B cell (primary cell): ENCODE measurements around the gene COL1A1. TPM values are rescaled to one million over a fixed set of nuclear protein-coding genes. Genes with fewer than 3 reads are reported as not detected.
A peak's percentile ranks its signal among the peaks of the same experiment; 100 is the strongest.

Experiments
- ATAC-seq: fragments of 200-7000 bp; cut with Tn5 transposase; one replicate; pipeline ENCODE4 v1.10.0; 2021; ENCODE audit warnings: low read depth, mild to moderate bottlenecking, moderate number of reproducible peaks, moderate library complexity
- CTCF ChIA-PET: fragments of 350-600 bp; sonication (Branson Sonifier 250); formaldehyde crosslinking; loops from one replicate; lab custom pipeline; 2021; ENCODE audit warnings: antibody characterized with exemption, inconsistent platforms; lab: Charles Lee
- POLR2A ChIA-PET: fragments of 350-600 bp; sonication (Branson Sonifier 250); formaldehyde crosslinking; loops from one replicate; lab custom pipeline; 2021; ENCODE audit warnings: antibody characterized with exemption; lab: Charles Lee
- DNase-seq: peaks from one replicate; pipeline ENCODE4 v3.0.0; 2013
- H2AFZ ChIP-seq: 2 replicates; pipeline ENCODE4 v1.6.1; 2012; ENCODE audit warnings: mild to moderate bottlenecking, low read depth, low read length; ENCODE audit not compliant: insufficient read depth, poor library complexity, severe bottlenecking
- H3K27ac ChIP-seq, 2 donors: 1 replicate in 1 of 2; 2 replicates in 1 of 2; pipeline ENCODE4 v1.5.1; 2012 to 2013; ENCODE audit warnings: low read length in 2 of 2, mild to moderate bottlenecking in 2 of 2, moderate library complexity in 1 of 2
- H3K27me3 ChIP-seq, 4 experiments: fragments of 200-600 bp in 1 of 4; sonication (generic) in 1 of 4; replicated peaks in 1 of 4; 1 replicate in 2 of 4; 2 replicates in 2 of 4; pipeline versions ENCODE4 v1.6.1 to v1.7.0; 2013 to 2016; ENCODE audit warnings: low read length in 3 of 4, mild to moderate bottlenecking in 2 of 4, mixed read lengths in 1 of 4, moderate library complexity in 1 of 4; ENCODE audit not compliant: insufficient read depth in 4 of 4, control insufficient read depth in 3 of 4; ENCODE audit errors: control extremely low read depth in 1 of 4
- H3K36me3 ChIP-seq, 2 experiments: replicated peaks in 1 of 2; 1 replicate in 1 of 2; 2 replicates in 1 of 2; pipeline versions ENCODE4 v1.6.1 to v1.7.1; 2013; ENCODE audit warnings: low read length in 1 of 2; ENCODE audit not compliant: insufficient read depth in 2 of 2, control insufficient read depth in 1 of 2; ENCODE audit errors: control extremely low read depth in 1 of 2, extremely low read depth in 1 of 2
- H3K4me1 ChIP-seq, 2 donors: fragments of 200-600 bp in 1 of 2; sonication (generic) in 1 of 2; 1 replicate in 1 of 2; 2 replicates in 1 of 2; pipeline versions ENCODE4 v1.5.1 to v1.6.1; 2013 to 2017; ENCODE audit warnings: low read length in 2 of 2; ENCODE audit not compliant: control insufficient read depth in 2 of 2, insufficient read depth in 2 of 2
- H3K4me2 ChIP-seq: replicated peaks from 2 replicates; pipeline ENCODE3; 2012; ENCODE audit warnings: mild to moderate bottlenecking, low read depth, low read length; ENCODE audit not compliant: poor library complexity, severe bottlenecking
- H3K4me3 ChIP-seq, 5 experiments: fragments of 200-600 bp in 1 of 5; sonication (generic) in 1 of 5; 1 replicate in 3 of 5; 2 replicates in 2 of 5; pipeline versions ENCODE4 v1.5.1 to v1.7.0; 2011 to 2016; ENCODE audit warnings: low read length in 4 of 5, mild to moderate bottlenecking in 4 of 5, low read depth in 2 of 5, control low read depth in 1 of 5, moderate library complexity in 1 of 5; ENCODE audit not compliant: insufficient read depth in 1 of 5; ENCODE audit errors: control extremely low read depth in 1 of 5, extremely low read depth in 1 of 5
- H3K79me2 ChIP-seq: fragments of 200-600 bp; sonication (generic); one replicate; pipeline ENCODE4 v1.6.0; 2016; ENCODE audit warnings: low read length; ENCODE audit not compliant: control insufficient read depth, insufficient read depth
- H3K9ac ChIP-seq: fragments of 200-600 bp; sonication (generic); 2 replicates; pipeline ENCODE4 v1.6.1; 2017; ENCODE audit warnings: mild to moderate bottlenecking, low read length, moderate library complexity
- H3K9me3 ChIP-seq, 3 donors: one replicate each; pipeline versions ENCODE4 v1.6.1 to v1.7.1; 2013; ENCODE audit warnings: low read length in 2 of 3; ENCODE audit not compliant: control insufficient read depth in 2 of 3, insufficient read depth in 1 of 3; ENCODE audit errors: control extremely low read depth in 1 of 3
- H4K20me1 ChIP-seq: 2 replicates; pipeline ENCODE4 v1.6.0; 2012; ENCODE audit warnings: mild to moderate bottlenecking, low read length; ENCODE audit not compliant: insufficient read depth, control insufficient read depth, poor library complexity, severe bottlenecking
- H3K27ac Mint-ChIP-seq: one replicate; pipeline ENCODE4 v1.8.0; 2021; ENCODE audit warnings: mixed read lengths
- H3K27me3 Mint-ChIP-seq: one replicate; pipeline ENCODE4 v1.8.0; 2021; ENCODE audit warnings: mixed read lengths
- H3K4me1 Mint-ChIP-seq: one replicate; pipeline ENCODE4 v1.8.0; 2021; ENCODE audit warnings: mixed read lengths
- H3K4me3 Mint-ChIP-seq: one replicate; pipeline ENCODE4 v1.8.0; 2021; ENCODE audit warnings: mixed read lengths
- H3K9me3 Mint-ChIP-seq: one replicate; pipeline ENCODE4 v1.8.0; 2022; ENCODE audit warnings: mixed read lengths; ENCODE audit not compliant: insufficient read depth
- CTCF ChIP-seq: fragments of 200-600 bp; IDR thresholded peaks from one replicate; pipeline ENCODE4 v1.8.0; 2022; ENCODE audit warnings: antibody characterized with exemption, mild to moderate bottlenecking
- EZH2 ChIP-seq: IDR thresholded peaks from 2 replicates; pipeline ENCODE4 v1.6.1; 2012; ENCODE audit warnings: borderline replicate concordance, low read depth, mild to moderate bottlenecking, moderate library complexity, low read length; ENCODE audit not compliant: insufficient read depth, poor library complexity, severe bottlenecking
- WGBS: methylation state at CpG from one replicate; pipeline ENCODE4 v1.1.5; 2013; ENCODE audit warnings: missing lambda C conversion rate; ENCODE audit not compliant: insufficient coverage; 5-methylcytosine and 5-hydroxymethylcytosine counted together
- intact Hi-C: fragments of 100-400 bp; cut with micrococcal nuclease; formaldehyde crosslinking; loops from one replicate; pipeline ENCODE4 v1.10.0; 2022
- polyA plus RNA-seq: library from polyadenylated mRNA; depleted of rRNA; stranded (reverse); fragments of >200 nt; gene quantifications from 2 replicates; pipeline ENCODE4 v1.2.3, GENCODE V29; 2012
- total RNA-seq, 2 donors: library from RNA; stranded (reverse); fragments of 120-200 nt in 1 of 2; gene quantifications; 1 replicate in 1 of 2; 2 replicates in 1 of 2; pipeline versions ENCODE4 v1.2.3 to v1.2.4, GENCODE V29; 2013 to 2022

The COL1A1 gene
- total and polyA plus RNA-seq, 2 donors (not counting 1 experiment from before 2014, with no cell fraction given): 0.66 to 9.1 TPM

DNA sequence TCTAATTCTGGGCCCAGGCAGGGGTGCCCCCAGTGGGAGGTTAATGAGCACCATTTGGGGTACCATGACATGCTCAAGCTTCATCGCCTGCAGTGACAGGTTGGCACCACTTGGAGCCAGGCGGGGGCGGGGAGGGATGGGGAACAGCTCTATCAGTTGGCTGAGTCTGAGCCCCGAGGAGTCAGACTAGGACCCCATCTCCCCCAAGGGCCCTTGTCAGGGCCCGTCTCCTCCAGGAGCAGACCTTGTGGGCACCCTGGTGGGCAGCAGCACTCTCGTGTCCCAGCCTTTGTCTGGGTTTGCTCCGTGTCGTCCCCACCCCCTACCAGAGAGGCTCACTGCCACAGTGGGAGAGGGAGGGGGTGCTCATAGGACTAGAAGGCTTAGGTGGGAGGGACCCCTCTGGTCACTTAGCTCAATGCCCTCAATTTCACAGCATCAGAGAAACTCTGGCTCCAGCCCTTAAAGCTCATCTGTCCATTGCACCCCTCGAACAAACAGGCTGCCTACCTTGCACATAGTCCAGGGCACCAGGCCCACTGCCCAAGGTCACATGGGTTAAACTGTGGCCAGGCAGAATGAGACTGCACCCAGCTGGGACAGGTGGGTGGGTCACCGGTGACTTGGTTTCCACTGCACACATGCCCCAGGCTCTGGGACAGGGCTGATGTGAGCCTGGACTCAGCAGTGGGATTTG, 55.1 kb downstream of the COL1A1 start:
- POLR2A ChIA-PET: interaction anchor here (0.6 to 1.3 kb wide), 5 partner anchors 10 to 827 kb away, joined by 3 to 11 read pairs (median 4); no protein-coding TSS in a partner anchor

More for the DNA sequence above, 55.1 kb downstream of the COL1A1 start:
- no peak for ATAC-seq
- Histone ChIP-seq H3K9ac (peak overlapping the region; percentile 95), H3K36me3 (peaks cover 0 to 50% of the 10 kb centered on the region in 2 experiments), H3K4me3 (peak overlapping the region in 4 of 5 experiments; percentile 82 to 97 (median 89)), H3K4me2 (peak overlapping the region; percentile 92), H3K4me1 (peaks cover 55 to 68% of the 10 kb centered on the region in 2 donors), H3K79me2 (peaks cover 91% of the 10 kb centered on the region), H3K9me3 (no peaks in the 10 kb centered on the region), H2AFZ (no peak overlapping the region), H3K27me3 (no peaks in the 10 kb centered on the region), H3K27ac (peak overlapping the region; percentile 82 to 94), H4K20me1 (peaks cover 88% of the 10 kb centered on the region)
- Mint-ChIP-seq H3K4me3 (peak overlapping the region; percentile 100), H3K9me3 (no peaks in the 10 kb centered on the region), H3K4me1 (peaks cover 67% of the 10 kb centered on the region), H3K27me3 (no peaks in the 10 kb centered on the region), H3K27ac (peak overlapping the region; percentile 98)
- intact Hi-C loops: no loop called here
- CTCF ChIA-PET: interaction anchor here (0.7 to 5.1 kb wide), 10 partner anchors 15 to 152 kb away, joined by 3 to 59 read pairs (median 4); partner anchors contain the start of genes COL1A1 and SAMD14
- TF ChIP-seq EZH2: no peak
- TF ChIP-seq CTCF: peak; percentile 43
- WGBS: 67% methylated on average over 6 of the region's 10 CpGs
- DNase-seq: peak; percentile 46
